ENCODE results near the gene HEATR5B. TPM values are rescaled to one million over a fixed set of nuclear protein-coding genes. Genes with fewer than 3 reads are reported as not detected.

HEATR5B gene
- total RNA-seq, 2 donors from 2014 or later = 21.0 to 35.6 TPM

DNA sequence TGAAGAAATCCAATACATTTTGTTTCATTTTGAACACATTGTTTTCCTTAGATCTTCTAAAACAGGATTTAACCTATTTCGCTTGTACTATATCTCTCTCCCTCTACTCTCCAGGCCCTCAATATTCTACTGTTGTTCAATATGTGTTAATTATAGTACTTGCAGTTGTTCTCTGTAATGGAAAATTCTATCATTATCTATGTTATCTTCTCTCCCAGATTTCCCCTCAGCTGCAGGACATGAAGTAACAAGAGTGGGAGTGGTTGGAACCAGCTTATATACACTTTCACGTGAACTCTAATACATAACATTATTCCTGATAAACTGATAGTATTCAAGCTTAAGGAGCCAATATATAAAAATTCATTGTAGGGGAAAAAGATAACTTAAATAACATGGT, 110.9 kb downstream of the HEATR5B start:
- Histone ChIP-seq H3K4me1 (ENCODE audit: control insufficient read depth in 1 of 2, low read depth in 2 of 2) (no peaks in the 10 kb centered on the region), H3K27me3 (replicated peaks; ENCODE audit: insufficient read depth) (no peaks in the 10 kb centered on the region), H3K4me3 (no peak overlapping the region), H3K9me3 (no peaks in the 10 kb centered on the region), H3K36me3 (no peaks in the 10 kb centered on the region), H3K27ac (no peak overlapping the region)
- no peak for TF ChIP-seq CTCF (IDR thresholded peaks at IDR 0.05)
- DNase-seq (ENCODE audit: low spot score) = no peak
- no peak for ATAC-seq (ENCODE audit: insufficient number of reproducible peaks, low FRiP score, low read depth)

DNA sequence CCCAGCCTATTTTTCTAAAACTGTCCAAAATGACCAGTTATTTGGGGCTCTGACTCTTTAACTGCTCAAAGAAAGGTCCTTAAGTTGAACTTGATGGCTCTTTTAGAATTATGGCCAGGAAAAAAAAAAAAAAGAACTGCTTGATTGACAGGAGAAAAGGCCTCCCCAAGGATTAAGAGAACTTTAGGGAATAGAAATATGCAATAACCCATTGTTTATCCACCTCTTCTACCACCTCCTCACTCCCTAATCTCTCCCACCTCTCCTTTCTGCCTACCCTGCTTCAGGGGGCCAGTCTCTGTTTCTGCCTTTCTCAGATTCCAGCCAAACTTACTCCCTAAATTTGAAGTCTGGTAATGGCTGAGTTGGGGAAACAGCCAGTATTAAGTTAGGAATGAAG, 112.2 kb downstream of the HEATR5B start:
- no peak overlapping the region for H3K4me3 ChIP-seq
- no peaks in the 10 kb centered on the region for H3K36me3 ChIP-seq
- no peak overlapping the region for H3K27ac ChIP-seq
- H3K9me3 ChIP-seq = no peaks in the 10 kb centered on the region
- DNase-seq (ENCODE audit: low spot score) = no peak
- H3K27me3 ChIP-seq (replicated peaks; ENCODE audit: insufficient read depth) = no peaks in the 10 kb centered on the region
- ATAC-seq (ENCODE audit: insufficient number of reproducible peaks, low FRiP score, low read depth) = no peak
- H3K4me1 ChIP-seq (ENCODE audit: control insufficient read depth in 1 of 2, low read depth in 2 of 2) = peaks cover 0 to 5% of the 10 kb centered on the region in 2 donors
- no peak for TF ChIP-seq CTCF (IDR thresholded peaks at IDR 0.05)

DNA sequence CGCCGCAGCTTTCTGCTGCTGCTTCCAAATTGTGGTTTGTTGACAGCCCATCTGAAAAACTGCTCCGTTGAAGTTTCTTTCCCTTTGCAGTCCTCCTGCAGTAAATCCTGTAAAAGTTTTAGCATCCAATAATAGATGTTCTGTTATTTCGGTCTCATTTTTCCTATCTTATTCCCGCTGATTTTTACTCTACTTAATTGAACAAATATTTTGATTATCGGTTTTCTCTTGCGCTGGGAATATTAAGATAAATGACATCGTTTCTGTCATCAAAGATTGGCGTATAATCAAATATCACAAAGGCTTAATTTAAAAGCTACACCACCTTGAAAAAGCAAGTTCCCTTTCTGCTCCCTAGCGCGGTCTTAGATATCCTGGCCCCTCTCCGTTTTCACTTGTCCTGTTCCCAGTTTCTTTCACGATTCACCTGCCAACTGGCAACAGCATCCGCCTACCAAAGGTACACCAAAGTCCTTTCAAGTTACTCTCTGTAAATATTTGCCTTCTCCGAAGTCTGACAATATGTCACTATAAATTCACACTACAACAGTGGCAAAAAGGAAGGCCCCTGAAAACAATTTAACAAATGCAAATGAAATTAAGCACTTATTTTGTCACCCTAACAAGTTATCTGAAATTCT, 116.8 kb downstream of the HEATR5B start:
- Histone ChIP-seq H3K27me3 (replicated peaks; ENCODE audit: insufficient read depth) (no peaks in the 10 kb centered on the region), H3K36me3 (no peaks in the 10 kb centered on the region), H3K4me3 (peak overlapping the region; percentile 99), H3K9me3 (no peaks in the 10 kb centered on the region), H3K27ac (peak overlapping the region; percentile 74 to 89), H3K4me1 (ENCODE audit: control insufficient read depth in 1 of 2, low read depth in 2 of 2) (peaks cover 18 to 23% of the 10 kb centered on the region in 2 donors)
- ATAC-seq (ENCODE audit: insufficient number of reproducible peaks, low FRiP score, low read depth) (no peak), DNase-seq (ENCODE audit: low spot score) (no peak)
- TF ChIP-seq CTCF (IDR thresholded peaks at IDR 0.05) = no peak

DNA sequence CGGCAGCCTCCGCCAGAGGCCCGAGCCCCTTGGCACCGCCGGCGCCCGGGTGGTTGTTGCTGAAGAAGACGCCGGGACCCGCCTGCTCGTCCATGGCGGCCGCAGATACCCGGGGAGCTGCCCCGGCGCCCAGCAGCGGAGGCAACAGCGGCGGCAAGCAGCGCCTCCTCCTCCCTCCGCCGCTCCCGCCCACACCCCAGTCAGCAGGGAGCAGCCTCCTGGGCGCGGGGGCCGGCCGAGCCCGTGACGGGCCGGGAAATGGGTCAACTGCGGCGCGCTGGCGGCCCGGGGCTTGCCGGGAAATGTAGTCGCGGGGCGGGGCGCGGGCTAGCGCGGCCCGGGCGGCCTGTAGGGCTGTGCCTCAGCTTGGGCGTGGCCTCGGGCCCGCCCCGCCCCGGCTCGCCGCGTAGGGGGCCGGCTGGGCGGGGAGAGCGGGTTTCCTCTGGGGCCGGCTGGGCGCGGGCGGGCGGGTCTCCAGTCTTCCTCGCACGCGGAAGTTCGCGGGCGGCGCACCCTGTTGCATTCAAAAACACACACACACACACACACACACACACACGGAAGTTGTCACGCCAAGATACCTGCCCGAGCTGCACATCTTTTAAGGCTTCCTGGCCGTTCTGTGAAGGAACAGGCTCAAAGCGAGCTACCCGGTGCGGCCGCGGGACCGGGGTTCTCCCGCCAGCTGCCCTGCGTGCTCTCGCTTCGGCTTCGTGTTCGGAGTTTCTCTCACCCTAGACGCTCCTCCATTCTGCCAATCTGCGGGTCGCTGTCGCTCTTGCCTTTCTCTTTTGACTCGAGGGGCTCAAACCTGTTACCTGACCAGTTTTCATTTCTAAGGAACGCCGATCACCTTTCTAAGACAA, 117.6 kb downstream of the HEATR5B start, which contains the start of gene STRN:
STRN (minus strand) TSS at position 167 of the 866 bp plus-strand sequence; CDS start at position 94, 73 bp downstream.
- peak within 1 kb of the TSS; percentile 74 to 89 for H3K27ac ChIP-seq
- H3K27me3 ChIP-seq (replicated peaks; ENCODE audit: insufficient read depth) = no peaks in the 10 kb centered on the region
- no peak for TF ChIP-seq CTCF (IDR thresholded peaks at IDR 0.05)
- peak; percentile 80 for DNase-seq (ENCODE audit: low spot score)
- ATAC-seq (ENCODE audit: insufficient number of reproducible peaks, low FRiP score, low read depth) = peak; percentile 98
- peaks cover 18 to 23% of the 10 kb centered on the region in 2 donors for H3K4me1 ChIP-seq (ENCODE audit: control insufficient read depth in 1 of 2, low read depth in 2 of 2)
- H3K9me3 ChIP-seq = no peaks in the 10 kb centered on the region
- no peaks in the 10 kb centered on the region for H3K36me3 ChIP-seq
- H3K4me3 ChIP-seq = peak within 1 kb of the TSS; percentile 99

- DNase-seq (ENCODE audit: low spot score) (peak; percentile 16), ATAC-seq (ENCODE audit: insufficient number of reproducible peaks, low FRiP score, low read depth) (peak; percentile 13)
- Histone ChIP-seq H3K27ac (peak overlapping the region; percentile 69 to 88), H3K9me3 (no peaks in the 10 kb centered on the region), H3K36me3 (no peaks in the 10 kb centered on the region), H3K4me3 (peak overlapping the region; percentile 99), H3K27me3 (replicated peaks; ENCODE audit: insufficient read depth) (no peaks in the 10 kb centered on the region), H3K4me1 (ENCODE audit: control insufficient read depth in 1 of 2, low read depth in 2 of 2) (peaks cover 18 to 23% of the 10 kb centered on the region in 2 donors)
- TF ChIP-seq CTCF (IDR thresholded peaks at IDR 0.05) = no peak
Observed at GRCh38 chr2:36965751-36966369, 118.3 kb downstream of the HEATR5B start.
